Vein endothelial cell (primary cell): ENCODE measurements around the gene SELENOM. TPM values are rescaled to one million over a fixed set of nuclear protein-coding genes. Genes with fewer than 3 reads are reported as not detected.

Experiments
- total RNA-seq: library from RNA; depleted of rRNA; stranded (reverse); fragments of >200 nt; gene quantifications from 2 replicates; pipeline ENCODE4 v1.2.3, GENCODE V29; 2012

The SELENOM gene
- total RNA-seq = 28.9 and 65.0 TPM in 2 replicates

GRCh38 chr22:31107178-31107893 lies at the start of gene SELENOM:
TSS of gene SELENOM (minus strand) at chr22:31107568. CDS start at chr22:31107505, 63 bp downstream.

GRCh38 chr22:31139866-31140716 lies 32.7 kb upstream of the SELENOM start, which contains the start of gene PLA2G3:
TSS of gene PLA2G3 (minus strand) at chr22:31140508. CDS start at chr22:31140354, 154 bp downstream.

GRCh38 chr22:31122532-31123291 lies 15.3 kb upstream of the SELENOM start, which contains the start of gene INPP5J:
TSS of gene INPP5J (plus strand) at chr22:31122966. CDS start at chr22:31123015, 49 bp downstream.

GRCh38 chr22:31080848-31081649 lies 26.3 kb downstream of the SELENOM start, which contains the start of gene SMTN:
TSS of gene SMTN (plus strand) at chr22:31081318. CDS start at chr22:31083259, 1,941 bp downstream.

Other genes starting within 250 kb of the SELENOM start
- gene MORC2, start 138.8 kb downstream of the SELENOM start, total RNA-seq = 17.6 and 18.6 TPM in 2 replicates
- 71.9 and 82.6 TPM in 2 replicates for gene TUG1, start 138.3 kb downstream of the SELENOM start, total RNA-seq
- 111 and 175 TPM in 2 replicates for gene SMTN, start 26.2 kb downstream of the SELENOM start, total RNA-seq
- gene INPP5J, start 15.4 kb upstream of the SELENOM start, total RNA-seq = 0.19 and 0.33 TPM in 2 replicates
- 0.19 TPM in 1 of 2 replicates, not detected in the other for gene PLA2G3, start 32.9 kb upstream of the SELENOM start, total RNA-seq
- gene RNF185, start 52.6 kb upstream of the SELENOM start, total RNA-seq = 32.7 and 32.8 TPM in 2 replicates
- 81.3 and 103 TPM in 2 replicates for gene LIMK2, start 104.7 kb upstream of the SELENOM start, total RNA-seq
- gene PIK3IP1, start 184.9 kb upstream of the SELENOM start, total RNA-seq = 9.0 and 19.9 TPM in 2 replicates
- gene PATZ1, start 238.8 kb upstream of the SELENOM start, total RNA-seq = 22.7 and 35.6 TPM in 2 replicates